Ovary (tissue), 9 donors: ENCODE measurements around the gene COL24A1. TPM values are rescaled to one million over a fixed set of nuclear protein-coding genes. Genes with fewer than 3 reads are reported as not detected.
"Not testable (repeated sequence)": the region's sequence is repeated elsewhere in the genome, so short reads cannot be mapped to it uniquely, and the experiment has no call there.

Experiments
- DNase-seq, 5 donors: peaks; one replicate each; pipeline ENCODE4 v3.0.0-alpha.2; 2019 to 2020
- H3K27ac ChIP-seq, 2 donors: fragments of 200-600 bp; one replicate each; pipeline versions ENCODE4 v1.5.1 to v1.8.0; 2019 to 2022
- H3K27me3 ChIP-seq: fragments of 200-600 bp; one replicate; pipeline ENCODE4 v1.8.0; 2022
- H3K36me3 ChIP-seq: fragments of 200-600 bp; sonication (generic); one replicate; pipeline ENCODE4 v1.5.1; 2019
- H3K4me1 ChIP-seq: one replicate; pipeline ENCODE4 v1.8.1; 2013; ENCODE audit warnings: mild to moderate bottlenecking, moderate library complexity; ENCODE audit not compliant: insufficient read depth
- H3K4me3 ChIP-seq: fragments of 200-600 bp; sonication (generic); one replicate; pipeline ENCODE4 v1.5.1; 2017
- H3K9me3 ChIP-seq, 2 donors: fragments of 200-600 bp in 1 of 2; sonication (generic) in 1 of 2; one replicate each; pipeline versions ENCODE4 v1.5.1 to v1.8.1; 2013 to 2019; ENCODE audit warnings: mild to moderate bottlenecking in 1 of 2, moderate library complexity in 1 of 2
- EP300 ChIP-seq: sonication (generic); formaldehyde crosslinking; IDR thresholded peaks from one replicate; pipeline ENCODE4 v1.6.1; 2017; ENCODE audit warnings: antibody characterized with exemption
- POLR2A ChIP-seq: fragments of 450-650 bp; IDR thresholded peaks from one replicate; pipeline ENCODE4 v1.6.1; 2017; ENCODE audit warnings: antibody characterized with exemption, mild to moderate bottlenecking, moderate library complexity
- WGBS, 3 donors: extraction: QIAGEN DNeasy Blood & Tissue Kit in 1 of 3; methylation state at CpG; one replicate each; pipeline versions ENCODE4 v1.1.5 to v1.1.7; 2013 to 2017; 5-methylcytosine and 5-hydroxymethylcytosine counted together
- intact Hi-C, 4 donors: fragments of 100-400 bp; cut with DNase I; formaldehyde crosslinking; loops; one replicate each; pipeline versions ENCODE4 v1.11.0 to v1.15.1; 2022 to 2023
- polyA plus RNA-seq, 2 donors: library from polyadenylated mRNA; stranded (reverse); fragments of 200-250 nt in 1 of 2; fragments of 350-450 nt in 1 of 2; fragmentation: Illumina TruSeq in 1 of 2; extraction: RNeasy Lipid Tissue Mini Kit (QIAGEN cat#74804) in 1 of 2; gene quantifications; one replicate each; pipeline ENCODE4 v1.2.3, GENCODE V29; 2013 to 2014
- total RNA-seq, 7 donors: library from RNA; depleted of rRNA in 2 of 7; stranded (reverse); fragments of >200 nt in 2 of 7; fragmentation: NEBNext Ultra II Directional in 3 of 7; extraction: Animal tissue kit (Norgen Biotek cat#: 25700) in 3 of 7; gene quantifications; one replicate each; pipeline versions ENCODE4 v1.1.0 to v1.2.4, GENCODE V29; 2016 to 2023
- TF ChIP-seq, protein P1 (sequence below), 3 donors: fragments of 450-650 bp in 2 of 3; fragments of 200-600 bp in 1 of 3; IDR thresholded peaks; one replicate each; pipeline versions ENCODE4 v1.5.1 to v1.8.0; 2016 to 2022; ENCODE audit warnings: antibody characterized with exemption in 3 of 3, mild to moderate bottlenecking in 1 of 3
- donor health status: DM: no; HTN: no; CAD: no; lungs with moderate emphysema.
- donor health status: DM: no; HTN: no; CAD: no.
- donor health status: Bipolar disorder and iron deficiency.
- donor health status: DM: yes; HTN: yes; CAD: no.
- donor health status: DM: no; HTN: no; CAD: no.
- donor health status: DM: yes; HTN: yes; CAD: no.

Gene COL24A1
- total and polyA plus RNA-seq, 9 donors, result 0.31 to 5.8 (median 0.74) TPM

DNA sequence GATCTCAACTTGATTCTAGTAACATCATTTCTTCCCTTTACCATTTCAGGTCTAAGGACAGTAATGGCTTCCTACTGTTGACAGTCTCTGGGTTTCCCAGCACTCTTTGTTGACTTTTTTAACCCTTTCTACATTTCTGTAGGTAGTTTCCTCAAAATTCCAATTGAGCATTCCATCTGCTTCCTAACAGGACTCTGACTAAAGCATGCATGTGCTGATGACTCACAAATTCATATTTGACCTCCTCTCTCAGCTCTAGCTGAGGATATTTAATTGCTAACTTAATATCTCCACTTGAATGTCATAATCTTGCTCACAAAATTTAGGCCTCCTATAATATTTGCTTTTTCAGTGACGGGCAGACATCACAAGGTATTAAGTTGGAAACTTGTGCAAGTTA, 355.1 kb downstream of the COL24A1 start:
- intact Hi-C loops, result no loop called here
- DNase-seq, result no peak

DNA sequence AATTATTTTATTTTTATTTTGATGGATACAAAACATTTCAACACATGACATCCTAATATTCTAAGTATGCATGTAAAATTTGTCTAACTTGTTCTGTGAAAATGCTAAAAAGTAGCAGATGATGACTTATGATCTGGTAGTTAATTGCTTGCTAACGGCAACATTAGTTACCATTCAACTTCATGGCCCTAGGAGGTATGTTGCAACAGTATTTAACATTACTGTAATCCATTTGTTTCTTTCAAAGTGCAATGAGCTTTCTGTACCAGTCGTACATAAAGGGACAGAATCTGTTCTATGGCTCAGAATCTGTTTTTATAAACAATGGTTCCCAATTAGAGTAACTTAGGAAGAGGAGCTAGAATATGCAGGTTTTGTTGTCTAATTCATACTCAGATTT, 356.8 kb downstream of the COL24A1 start:
- Histone ChIP-seq H3K36me3 (no peaks in the 10 kb centered on the region), H3K4me1 (no peaks in the 10 kb centered on the region), H3K4me3 (no peak overlapping the region), H3K27ac (no peak overlapping the region), H3K27me3 (no peaks in the 10 kb centered on the region), H3K9me3 (no peaks in the 10 kb centered on the region)
- TF ChIP-seq POLR2A (no peak), EP300 (no peak)
- TF ChIP-seq, protein P1, sequence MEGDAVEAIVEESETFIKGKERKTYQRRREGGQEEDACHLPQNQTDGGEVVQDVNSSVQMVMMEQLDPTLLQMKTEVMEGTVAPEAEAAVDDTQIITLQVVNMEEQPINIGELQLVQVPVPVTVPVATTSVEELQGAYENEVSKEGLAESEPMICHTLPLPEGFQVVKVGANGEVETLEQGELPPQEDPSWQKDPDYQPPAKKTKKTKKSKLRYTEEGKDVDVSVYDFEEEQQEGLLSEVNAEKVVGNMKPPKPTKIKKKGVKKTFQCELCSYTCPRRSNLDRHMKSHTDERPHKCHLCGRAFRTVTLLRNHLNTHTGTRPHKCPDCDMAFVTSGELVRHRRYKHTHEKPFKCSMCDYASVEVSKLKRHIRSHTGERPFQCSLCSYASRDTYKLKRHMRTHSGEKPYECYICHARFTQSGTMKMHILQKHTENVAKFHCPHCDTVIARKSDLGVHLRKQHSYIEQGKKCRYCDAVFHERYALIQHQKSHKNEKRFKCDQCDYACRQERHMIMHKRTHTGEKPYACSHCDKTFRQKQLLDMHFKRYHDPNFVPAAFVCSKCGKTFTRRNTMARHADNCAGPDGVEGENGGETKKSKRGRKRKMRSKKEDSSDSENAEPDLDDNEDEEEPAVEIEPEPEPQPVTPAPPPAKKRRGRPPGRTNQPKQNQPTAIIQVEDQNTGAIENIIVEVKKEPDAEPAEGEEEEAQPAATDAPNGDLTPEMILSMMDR (IDR thresholded peaks at IDR 0.05), result no peak
- 74 to 87% (median 85%) methylated on average over 2 of the region's 2 CpGs for WGBS, 3 donors
- DNase-seq, result no peak
- intact Hi-C loops, result no loop called here

More for the DNA sequence above, 355.1 kb downstream of the COL24A1 start:
- TF ChIP-seq, protein P1 (IDR thresholded peaks at IDR 0.05), result no peak
- no peak for TF ChIP-seq POLR2A
- TF ChIP-seq EP300, result no peak
- H3K27me3 ChIP-seq, result no peaks in the 10 kb centered on the region
- no peaks in the 10 kb centered on the region for H3K9me3 ChIP-seq
- H3K4me3 ChIP-seq, result no peak overlapping the region
- whole genome bisulfite sequencing, 3 donors, result 92 to 98% (median 94%) methylated on average over 1 of the region's 1 CpG
- H3K4me1 ChIP-seq, result no peaks in the 10 kb centered on the region
- H3K27ac ChIP-seq, result no peak overlapping the region
- H3K36me3 ChIP-seq, result no peaks in the 10 kb centered on the region

DNA sequence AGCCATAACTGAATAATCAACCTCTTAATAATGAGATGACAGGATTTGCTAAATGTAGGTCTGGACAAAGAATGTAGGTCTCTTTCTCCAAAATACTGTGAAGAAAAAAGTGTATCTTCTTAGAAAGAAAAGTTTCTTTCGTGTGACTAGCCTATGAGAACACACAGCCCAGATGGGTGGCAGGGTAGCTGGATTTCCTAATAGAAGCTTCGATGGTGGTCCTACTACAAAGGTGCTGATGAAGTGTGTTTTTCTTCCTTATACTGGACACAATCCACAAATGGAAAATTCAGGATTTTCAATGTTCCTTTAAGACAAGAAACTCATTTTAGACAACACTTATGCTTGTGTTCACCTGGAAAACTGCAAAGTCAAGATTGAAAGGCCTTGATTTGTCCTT, 358.2 kb downstream of the COL24A1 start:
- no peak overlapping the region for H3K27ac ChIP-seq
- no peak overlapping the region for H3K4me3 ChIP-seq
- no peak for DNase-seq
- no peaks in the 10 kb centered on the region for H3K36me3 ChIP-seq
- intact Hi-C loops, result no loop called here
- no peaks in the 10 kb centered on the region for H3K27me3 ChIP-seq
- WGBS, 3 donors, result 83 to 91% (median 89%) methylated on average over 2 of the region's 2 CpGs
- H3K9me3 ChIP-seq, result no peaks in the 10 kb centered on the region
- H3K4me1 ChIP-seq, result no peaks in the 10 kb centered on the region
- no peak for TF ChIP-seq EP300

DNA sequence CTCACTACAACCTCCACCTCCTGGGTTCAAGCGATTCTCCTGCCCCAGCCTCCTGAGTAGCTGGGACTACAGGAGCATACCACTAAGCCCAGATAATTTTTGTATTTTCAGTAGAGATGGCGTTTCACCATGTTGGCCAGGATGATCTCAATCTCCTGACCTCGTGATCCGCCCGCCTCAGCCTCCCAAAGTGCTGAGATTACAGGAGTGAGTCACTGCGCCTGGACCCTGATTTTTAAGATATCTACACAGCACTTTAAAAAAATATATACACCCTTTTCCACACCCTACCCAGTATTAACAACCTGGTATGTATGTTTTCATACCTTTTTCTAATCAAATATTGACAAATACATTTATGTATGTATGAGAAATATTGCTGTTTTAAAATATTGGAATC, 379.6 kb downstream of the COL24A1 start:
- H3K4me3 ChIP-seq, H3K9me3 ChIP-seq, DNase-seq, H3K36me3 ChIP-seq, intact Hi-C loops, H3K27me3 ChIP-seq, H3K4me1 ChIP-seq, H3K27ac ChIP-seq: not testable (repeated sequence)
- WGBS, 3 donors, result 93 to 94% (median 93%) methylated on average over 6 of the region's 6 CpGs

DNA sequence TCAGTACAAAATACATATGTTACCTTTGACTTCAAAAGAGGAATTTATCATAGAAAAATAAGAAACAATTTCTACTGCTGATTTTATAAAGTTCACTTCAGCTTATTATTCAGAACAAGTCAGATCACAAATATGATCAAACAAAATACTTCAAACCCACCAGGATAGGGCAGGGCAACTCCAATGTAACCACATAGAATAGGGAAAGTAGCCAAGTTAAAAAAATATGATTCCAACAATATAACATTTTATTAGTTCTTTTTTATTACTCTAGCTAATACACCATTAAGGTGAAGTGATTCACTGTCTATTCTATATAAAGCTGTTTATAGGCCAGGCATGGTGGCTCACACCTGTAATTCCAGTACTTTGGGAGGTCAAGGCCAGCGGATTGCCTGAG, 393.8 kb downstream of the COL24A1 start:
- no peak for DNase-seq
- intact Hi-C loops, result no loop called here
- H3K27ac ChIP-seq, result no peak overlapping the region
- no peak overlapping the region for H3K4me3 ChIP-seq
- no peaks in the 10 kb centered on the region for H3K36me3 ChIP-seq
- 86 to 100% (median 97%) methylated on average over 1 of the region's 1 CpG for WGBS, 3 donors
- no peaks in the 10 kb centered on the region for H3K9me3 ChIP-seq
- TF ChIP-seq POLR2A (no peak), EP300 (no peak)
- TF ChIP-seq, protein P1 (IDR thresholded peaks at IDR 0.05), result no peak
- H3K4me1 ChIP-seq, result no peaks in the 10 kb centered on the region
- no peaks in the 10 kb centered on the region for H3K27me3 ChIP-seq

DNA sequence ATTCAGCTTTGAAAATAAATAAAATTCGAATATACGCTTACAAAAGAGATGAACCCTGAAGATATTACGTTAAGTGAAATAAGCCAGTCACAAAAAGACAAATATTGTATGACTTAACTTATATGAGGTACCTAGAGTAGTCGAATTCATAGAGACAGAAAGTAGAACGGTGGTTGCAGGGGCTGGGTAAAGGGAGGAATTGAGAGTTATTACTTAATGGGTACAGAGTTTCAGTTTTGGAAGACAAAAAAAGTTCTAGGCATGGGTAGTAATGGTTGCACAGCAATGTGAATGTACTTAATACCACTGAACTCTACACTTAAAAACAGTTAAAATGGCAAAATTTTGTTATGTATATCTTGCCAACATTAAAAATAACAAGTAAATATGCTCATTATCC, 399.7 kb downstream of the COL24A1 start:
- no peaks in the 10 kb centered on the region for H3K4me1 ChIP-seq
- no peak overlapping the region for H3K4me3 ChIP-seq
- H3K9me3 ChIP-seq, result no peaks in the 10 kb centered on the region
- 88 to 92% (median 92%) methylated on average over 5 of the region's 5 CpGs for WGBS, 3 donors
- intact Hi-C loops, result no loop called here
- TF ChIP-seq EP300, result no peak
- TF ChIP-seq, protein P1 (IDR thresholded peaks at IDR 0.05), result no peak
- no peak for TF ChIP-seq POLR2A
- H3K27ac ChIP-seq, result no peak overlapping the region
- no peak for DNase-seq
- no peaks in the 10 kb centered on the region for H3K36me3 ChIP-seq
- no peaks in the 10 kb centered on the region for H3K27me3 ChIP-seq
